Measurements from ENCODE around the gene VPS9D1. TPM values are rescaled to one million over a fixed set of nuclear protein-coding genes. Genes with fewer than 3 reads are reported as not detected.
A peak's percentile ranks its signal among the peaks of the same experiment; 100 is the strongest.

The VPS9D1 gene
- total RNA-seq, 1 donor: 5.2 TPM

DNA sequence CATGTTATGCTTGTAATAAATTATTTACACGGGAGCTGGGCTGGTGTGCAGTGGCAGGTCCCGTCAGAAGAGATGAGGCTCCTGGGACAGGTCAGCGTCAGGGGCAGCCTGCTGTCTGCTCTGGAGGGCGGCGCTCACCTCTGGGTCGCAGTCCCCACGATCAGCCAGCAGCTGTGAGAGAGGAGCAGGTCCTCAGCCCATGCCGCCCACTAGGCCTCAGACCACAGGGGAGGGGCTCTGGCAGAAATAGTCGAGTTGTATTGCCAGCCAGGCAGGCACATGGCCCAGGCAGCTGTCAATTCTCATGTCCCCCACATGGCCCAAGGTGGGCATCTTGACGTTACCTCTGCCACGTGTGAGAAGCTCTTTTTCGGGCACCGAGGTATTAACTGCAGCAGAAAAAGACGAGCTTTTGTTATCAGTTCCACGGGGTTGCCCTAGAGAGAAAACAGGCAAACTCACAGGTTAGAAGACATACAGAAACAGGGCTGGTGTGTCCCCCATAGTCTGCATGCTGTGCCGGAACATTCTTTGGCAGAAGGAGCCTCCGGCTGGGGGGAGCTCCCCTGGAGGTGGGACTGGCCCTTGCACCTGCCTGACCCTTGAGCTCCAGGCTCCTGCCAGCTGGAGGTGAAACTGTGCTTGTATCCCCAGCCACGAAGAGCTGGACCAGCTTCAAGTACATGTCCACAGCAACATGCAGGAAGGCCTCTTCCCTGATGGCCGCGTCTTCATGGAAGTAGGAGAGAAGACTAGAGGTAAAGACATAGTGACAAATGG, 18.0 kb upstream of the VPS9D1 start:
- Histone ChIP-seq H3K27me3 (ENCODE audit: insufficient read depth, low read length) (no peaks in the 10 kb centered on the region), H3K4me1 (ENCODE audit: insufficient read depth, low read length) (peaks cover 32% of the 10 kb centered on the region), H3K4me3 (ENCODE audit: low read length) (no peak overlapping the region), H3K9me3 (ENCODE audit: low read depth, low read length) (no peaks in the 10 kb centered on the region)

DNA sequence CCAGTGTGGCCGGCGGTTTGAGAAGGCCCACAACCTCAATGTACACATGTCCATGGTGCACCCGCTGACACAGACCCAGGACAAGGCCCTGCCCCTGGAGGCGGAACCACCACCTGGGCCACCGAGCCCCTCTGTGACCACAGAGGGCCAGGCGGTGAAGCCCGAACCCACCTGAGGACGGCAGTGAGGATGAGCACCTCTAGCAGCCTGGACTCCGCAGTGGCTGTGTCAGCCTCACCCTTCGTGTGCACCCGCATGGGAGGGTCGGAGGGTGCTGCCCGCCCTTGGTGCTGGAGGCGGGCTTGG, 17.3 kb upstream of the VPS9D1 start:
- Histone ChIP-seq H3K4me3 (ENCODE audit: low read length) (no peak overlapping the region), H3K4me1 (ENCODE audit: insufficient read depth, low read length) (peaks cover 32% of the 10 kb centered on the region), H3K27me3 (ENCODE audit: insufficient read depth, low read length) (no peaks in the 10 kb centered on the region), H3K9me3 (ENCODE audit: low read depth, low read length) (no peaks in the 10 kb centered on the region)

DNA sequence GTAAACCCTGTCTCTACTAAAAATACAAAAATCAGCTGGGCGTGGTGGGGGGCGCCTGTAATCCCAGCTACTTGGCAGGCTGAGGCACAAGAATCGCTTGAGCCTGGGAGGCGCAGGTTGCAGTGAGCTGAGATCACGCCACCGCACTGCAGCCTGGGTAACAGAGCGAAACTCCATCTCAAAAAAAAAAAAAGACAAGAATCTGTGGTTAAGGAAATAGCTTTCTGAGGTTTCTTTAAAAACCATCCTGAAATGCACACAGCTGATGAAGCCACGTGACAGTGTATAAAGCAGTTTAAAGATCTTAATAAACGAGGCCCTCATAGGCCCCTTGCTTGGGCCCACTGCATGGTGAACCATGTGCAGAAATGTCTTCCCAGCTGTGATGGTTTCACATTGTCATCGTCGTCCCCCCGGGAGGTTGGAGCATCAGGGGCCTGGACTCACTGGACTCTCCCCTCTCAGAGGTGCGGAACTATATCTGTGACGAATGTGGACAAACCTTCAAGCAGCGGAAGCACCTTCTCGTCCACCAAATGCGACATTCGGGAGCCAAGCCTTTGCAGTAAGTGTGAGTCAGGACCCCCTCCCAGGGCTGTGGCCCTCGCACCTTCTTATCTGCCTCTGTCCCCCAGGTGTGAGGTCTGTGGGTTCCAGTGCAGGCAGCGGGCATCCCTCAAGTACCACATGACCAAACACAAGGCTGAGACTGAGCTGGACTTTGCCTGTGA, 16.8 kb upstream of the VPS9D1 start:
- H3K4me1 ChIP-seq (ENCODE audit: insufficient read depth, low read length): peaks cover 32% of the 10 kb centered on the region
- H3K27me3 ChIP-seq (ENCODE audit: insufficient read depth, low read length): no peaks in the 10 kb centered on the region
- H3K9me3 ChIP-seq (ENCODE audit: low read depth, low read length): no peaks in the 10 kb centered on the region
- H3K4me3 ChIP-seq (ENCODE audit: low read length): no peak overlapping the region

DNA sequence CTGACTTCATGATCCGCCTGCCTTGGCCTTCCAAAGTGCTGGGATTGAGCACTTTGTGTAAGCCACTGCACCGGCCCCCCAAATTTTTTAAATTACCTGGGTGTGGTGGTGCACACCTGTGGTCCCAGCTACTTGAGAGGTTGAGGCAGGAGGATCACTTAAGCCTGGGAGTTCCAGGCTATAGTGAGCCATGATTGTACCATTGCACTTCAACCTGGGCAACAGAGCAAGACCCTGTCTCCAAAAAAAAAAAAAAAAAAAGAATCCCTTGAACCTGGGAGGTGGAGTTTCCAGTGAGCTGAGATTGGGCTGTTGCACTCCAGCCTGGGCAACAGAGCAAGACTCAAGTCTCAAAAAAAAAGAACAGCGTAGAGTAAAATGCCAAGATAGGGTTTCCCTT, 15.9 kb upstream of the VPS9D1 start:
- H3K4me3 ChIP-seq (ENCODE audit: low read length): no peak overlapping the region
- no peaks in the 10 kb centered on the region for H3K27me3 ChIP-seq (ENCODE audit: insufficient read depth, low read length)
- H3K4me1 ChIP-seq (ENCODE audit: insufficient read depth, low read length): peaks cover 32% of the 10 kb centered on the region
- no peaks in the 10 kb centered on the region for H3K9me3 ChIP-seq (ENCODE audit: low read depth, low read length)

DNA sequence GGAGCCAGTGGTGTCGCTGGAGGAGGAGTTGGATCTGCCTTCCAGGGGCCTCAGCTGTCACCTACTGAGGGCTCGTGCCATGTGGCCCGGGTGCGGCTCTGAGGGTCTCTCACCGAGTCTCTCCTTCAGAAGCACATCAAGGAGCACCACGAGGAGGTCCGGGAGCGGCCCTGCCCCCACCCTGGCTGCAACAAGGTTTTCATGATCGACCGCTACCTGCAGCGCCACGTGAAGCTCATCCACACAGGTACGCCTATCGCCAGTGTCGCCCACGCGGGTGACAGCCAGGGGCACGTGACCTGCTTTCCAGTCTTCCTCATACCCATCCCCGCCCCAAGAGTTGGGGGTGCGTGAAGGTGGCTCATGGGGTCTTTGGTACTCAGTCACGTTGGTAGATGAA, 13.1 kb upstream of the VPS9D1 start:
- H3K27me3 ChIP-seq (ENCODE audit: insufficient read depth, low read length): no peaks in the 10 kb centered on the region
- peaks cover 32% of the 10 kb centered on the region for H3K4me1 ChIP-seq (ENCODE audit: insufficient read depth, low read length)
- no peak overlapping the region for H3K4me3 ChIP-seq (ENCODE audit: low read length)
- H3K9me3 ChIP-seq (ENCODE audit: low read depth, low read length): no peaks in the 10 kb centered on the region

DNA sequence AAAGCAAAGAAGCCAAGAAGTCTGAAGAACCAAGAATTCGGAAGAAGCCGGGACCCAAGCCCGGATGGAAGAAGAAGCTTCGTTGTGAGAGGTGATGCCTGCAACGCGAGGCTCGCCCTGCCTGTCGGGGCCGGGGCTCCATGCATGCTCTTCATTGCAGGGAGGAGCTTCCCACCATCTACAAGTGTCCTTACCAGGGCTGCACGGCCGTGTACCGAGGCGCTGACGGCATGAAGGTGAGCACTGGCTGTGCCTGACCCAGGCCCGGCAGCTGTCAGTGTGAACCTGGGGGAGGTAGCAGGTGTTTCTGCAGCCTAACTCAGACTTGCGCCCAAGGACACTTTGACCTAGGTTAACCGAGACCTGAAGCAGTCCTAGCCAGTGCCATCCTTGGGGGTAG, 12.6 kb upstream of the VPS9D1 start:
- Histone ChIP-seq H3K9me3 (ENCODE audit: low read depth, low read length) (no peaks in the 10 kb centered on the region), H3K4me1 (ENCODE audit: insufficient read depth, low read length) (peaks cover 32% of the 10 kb centered on the region), H3K4me3 (ENCODE audit: low read length) (no peak overlapping the region), H3K27me3 (ENCODE audit: insufficient read depth, low read length) (no peaks in the 10 kb centered on the region)

DNA sequence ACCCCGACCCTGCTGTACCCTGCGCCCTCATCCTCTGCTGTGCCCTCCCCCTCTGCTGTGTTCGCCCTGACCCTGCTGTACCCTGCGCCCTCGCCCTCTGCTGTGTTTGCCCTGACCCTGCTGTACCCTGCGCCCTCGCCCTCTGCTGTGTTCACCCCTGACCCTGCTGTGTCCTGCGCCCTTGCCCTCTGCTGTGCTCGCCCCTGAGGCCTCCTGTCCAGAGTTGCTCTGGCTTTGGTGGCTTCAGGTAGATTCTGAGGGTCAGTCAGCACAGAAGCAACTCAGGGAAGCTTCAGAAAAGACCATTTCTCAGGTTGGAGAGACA, 12.2 kb upstream of the VPS9D1 start:
- peaks cover 32% of the 10 kb centered on the region for H3K4me1 ChIP-seq (ENCODE audit: insufficient read depth, low read length)

DNA sequence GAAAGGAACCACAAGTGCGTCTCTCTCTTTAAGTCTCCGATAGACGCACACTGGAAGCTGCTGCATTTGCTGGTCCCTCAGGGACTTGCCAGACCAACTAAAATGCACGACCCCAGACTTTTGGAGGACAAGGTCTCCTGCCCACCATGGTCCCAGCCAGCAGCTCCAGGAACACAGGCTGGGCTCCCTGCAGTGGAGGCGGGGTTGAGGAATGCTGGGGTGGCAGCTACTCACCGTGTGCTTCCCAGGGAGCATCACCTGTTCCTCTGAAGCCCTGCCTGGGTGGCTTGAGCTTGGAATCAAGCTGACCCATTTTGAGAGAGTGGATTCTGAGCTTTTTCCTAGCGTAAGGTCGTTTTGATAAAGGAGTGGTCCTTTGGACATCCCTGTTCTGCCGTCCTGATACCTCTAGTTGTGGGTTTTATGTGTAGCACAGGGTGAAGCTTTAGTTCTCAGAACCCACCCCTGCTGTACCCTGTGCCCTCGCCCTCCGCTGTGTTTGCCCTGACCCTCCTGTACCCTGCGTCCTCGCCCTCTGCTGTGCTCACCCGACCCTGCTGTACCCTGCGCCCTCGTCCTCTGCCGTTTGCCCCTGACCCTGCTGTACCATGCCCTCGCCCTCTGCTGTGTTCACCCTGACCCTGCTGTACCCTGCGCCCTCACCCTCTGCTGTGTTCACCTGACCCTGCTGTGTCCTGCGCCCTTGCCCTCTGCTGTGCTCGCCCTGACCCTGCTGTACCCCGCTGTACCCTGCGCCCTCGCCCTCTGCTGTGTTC, 11.6 kb upstream of the VPS9D1 start:
- H3K9me3 ChIP-seq (ENCODE audit: low read depth, low read length): no peaks in the 10 kb centered on the region
- H3K27me3 ChIP-seq (ENCODE audit: insufficient read depth, low read length): no peaks in the 10 kb centered on the region
- no peak overlapping the region for H3K4me3 ChIP-seq (ENCODE audit: low read length)
- peaks cover 32% of the 10 kb centered on the region for H3K4me1 ChIP-seq (ENCODE audit: insufficient read depth, low read length)

More for the DNA sequence above, 12.2 kb upstream of the VPS9D1 start:
- Histone ChIP-seq H3K9me3 (ENCODE audit: low read depth, low read length) (no peaks in the 10 kb centered on the region), H3K4me3 (ENCODE audit: low read length) (no peak overlapping the region), H3K27me3 (ENCODE audit: insufficient read depth, low read length) (no peaks in the 10 kb centered on the region)

DNA sequence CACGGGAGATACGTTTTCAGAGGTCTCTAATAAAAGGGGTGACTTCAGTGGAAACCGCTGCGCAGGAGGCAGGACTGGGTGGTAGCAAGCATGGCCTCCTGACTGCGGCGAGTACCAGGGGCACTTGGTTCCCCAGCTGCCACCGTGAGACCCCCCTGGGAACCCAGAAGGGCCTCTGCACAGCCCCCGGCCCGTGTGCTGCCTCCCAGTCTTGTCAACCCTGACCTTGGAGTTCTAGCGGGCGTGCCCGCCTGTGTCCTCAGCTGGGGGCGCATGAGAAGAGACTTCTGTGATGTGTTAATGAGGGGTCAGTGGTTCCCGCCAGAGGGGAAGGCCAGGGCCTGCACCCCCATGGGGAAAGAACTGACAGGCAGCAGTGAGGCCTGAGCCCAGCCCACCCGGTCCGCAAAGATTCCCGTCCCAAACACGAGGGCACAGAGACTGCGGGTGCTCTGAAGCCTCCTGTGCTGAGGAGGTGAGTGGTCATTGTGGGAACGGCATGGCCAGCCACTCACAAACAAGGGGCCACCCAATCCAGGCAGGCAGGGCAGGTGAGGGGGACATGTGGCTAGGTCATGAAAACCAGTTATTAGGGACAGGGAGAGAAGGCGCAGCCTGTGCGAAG, 10.0 kb upstream of the VPS9D1 start:
- Histone ChIP-seq H3K9me3 (ENCODE audit: low read depth, low read length) (no peaks in the 10 kb centered on the region), H3K4me1 (ENCODE audit: insufficient read depth, low read length) (peaks cover 32% of the 10 kb centered on the region), H3K27me3 (ENCODE audit: insufficient read depth, low read length) (no peaks in the 10 kb centered on the region), H3K4me3 (ENCODE audit: low read length) (no peak overlapping the region)

DNA sequence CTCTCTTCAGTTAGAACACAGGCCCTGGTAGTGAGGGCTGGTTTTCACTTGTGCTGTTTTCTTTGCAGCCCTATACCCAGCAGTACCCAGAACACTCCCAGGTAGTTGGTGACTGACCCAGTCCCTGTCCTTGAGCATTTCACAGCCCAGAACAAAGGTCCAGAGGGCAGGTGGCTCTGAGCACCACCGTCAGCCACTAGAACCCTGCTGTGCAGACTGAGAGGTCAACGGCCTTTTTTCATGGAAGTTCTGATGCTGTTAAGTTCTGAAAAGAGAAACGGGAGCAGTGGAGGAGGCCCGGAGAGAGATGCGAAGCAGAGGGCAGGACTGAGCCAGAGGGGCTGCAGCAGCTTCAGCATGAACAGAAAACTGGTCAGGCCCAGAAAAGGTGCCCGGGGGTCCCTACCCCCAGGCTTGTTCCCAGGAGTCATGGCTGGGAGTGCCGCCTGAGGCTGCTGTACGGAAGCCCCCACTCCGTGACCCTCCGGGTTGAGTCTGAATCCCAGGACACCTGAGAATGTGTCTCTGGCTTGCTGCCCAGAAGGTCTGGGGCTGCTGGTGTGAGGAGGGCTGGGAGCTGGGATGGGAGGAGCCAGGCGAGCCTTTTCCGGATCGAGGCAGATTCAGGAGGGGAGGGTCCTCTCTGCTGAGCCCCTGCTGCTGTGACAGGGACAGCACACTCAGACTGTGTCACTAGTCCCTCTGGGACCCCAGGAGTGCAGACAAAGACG, 9.3 kb upstream of the VPS9D1 start:
- no peaks in the 10 kb centered on the region for H3K27me3 ChIP-seq (ENCODE audit: insufficient read depth, low read length)
- H3K4me3 ChIP-seq (ENCODE audit: low read length): no peak overlapping the region
- peaks cover 35% of the 10 kb centered on the region for H3K4me1 ChIP-seq (ENCODE audit: insufficient read depth, low read length)
- no peaks in the 10 kb centered on the region for H3K9me3 ChIP-seq (ENCODE audit: low read depth, low read length)

DNA sequence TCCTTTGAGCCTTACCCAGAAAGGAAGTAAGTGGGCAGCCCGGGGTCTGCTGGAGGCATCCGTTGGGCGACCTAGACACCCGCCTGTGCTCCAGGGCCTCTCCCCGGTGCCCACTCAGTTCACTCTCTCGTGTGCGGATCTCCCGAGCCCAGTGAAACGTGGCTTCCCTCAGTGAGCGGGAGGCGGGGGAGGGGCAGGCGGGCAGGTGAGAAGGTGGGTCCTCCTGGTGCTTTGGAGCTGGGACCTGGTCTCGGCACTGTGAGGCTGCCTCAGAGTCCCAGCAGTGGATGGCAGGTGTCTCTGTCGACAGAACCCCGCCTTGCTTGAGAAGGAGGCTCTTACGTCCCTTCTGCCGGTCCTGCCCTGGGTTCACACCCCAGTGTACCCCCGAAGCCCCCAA, 8.6 kb upstream of the VPS9D1 start:
- Histone ChIP-seq H3K27me3 (ENCODE audit: insufficient read depth, low read length) (no peaks in the 10 kb centered on the region), H3K4me3 (ENCODE audit: low read length) (no peak overlapping the region), H3K9me3 (ENCODE audit: low read depth, low read length) (no peaks in the 10 kb centered on the region), H3K4me1 (ENCODE audit: insufficient read depth, low read length) (peaks cover 42% of the 10 kb centered on the region)

DNA sequence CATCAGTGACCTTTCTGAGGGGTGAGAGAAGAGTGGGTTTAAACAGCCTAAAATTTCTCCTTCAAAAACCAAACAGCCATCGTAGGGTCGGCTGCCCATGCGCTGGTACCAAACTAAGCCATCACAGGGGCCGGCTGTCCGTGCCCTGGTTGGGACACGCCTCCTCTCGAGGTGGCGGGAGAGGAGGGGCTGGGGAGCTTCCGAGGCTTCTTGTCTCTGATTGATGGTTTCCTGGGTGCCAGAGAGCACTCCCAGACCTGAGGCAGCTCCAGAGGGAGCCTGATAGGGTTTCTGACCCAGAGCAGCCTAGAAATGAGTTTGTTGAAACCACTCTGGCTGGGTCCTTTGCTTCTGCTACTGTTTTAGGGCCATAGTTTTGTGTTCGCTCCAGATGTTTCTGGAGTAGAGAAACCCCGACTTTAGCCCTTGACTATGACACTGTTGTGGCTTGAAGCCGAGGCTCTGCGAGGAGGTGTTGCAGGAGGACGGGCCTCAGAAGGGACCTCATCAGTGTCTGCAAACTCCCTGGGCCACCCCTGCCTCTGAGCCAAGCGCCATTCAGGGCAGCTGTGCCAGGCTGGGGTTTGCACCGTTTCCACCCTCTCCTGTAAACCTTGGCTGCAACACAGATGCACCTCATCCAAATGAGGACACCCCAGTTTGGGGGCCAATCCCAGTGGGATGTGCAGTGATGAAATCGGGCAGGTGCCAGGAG, 6.9 kb upstream of the VPS9D1 start:
- H3K4me3 ChIP-seq (ENCODE audit: low read length): no peak overlapping the region
- H3K27me3 ChIP-seq (ENCODE audit: insufficient read depth, low read length): no peaks in the 10 kb centered on the region
- H3K9me3 ChIP-seq (ENCODE audit: low read depth, low read length): no peaks in the 10 kb centered on the region
- peaks cover 56% of the 10 kb centered on the region for H3K4me1 ChIP-seq (ENCODE audit: insufficient read depth, low read length)

DNA sequence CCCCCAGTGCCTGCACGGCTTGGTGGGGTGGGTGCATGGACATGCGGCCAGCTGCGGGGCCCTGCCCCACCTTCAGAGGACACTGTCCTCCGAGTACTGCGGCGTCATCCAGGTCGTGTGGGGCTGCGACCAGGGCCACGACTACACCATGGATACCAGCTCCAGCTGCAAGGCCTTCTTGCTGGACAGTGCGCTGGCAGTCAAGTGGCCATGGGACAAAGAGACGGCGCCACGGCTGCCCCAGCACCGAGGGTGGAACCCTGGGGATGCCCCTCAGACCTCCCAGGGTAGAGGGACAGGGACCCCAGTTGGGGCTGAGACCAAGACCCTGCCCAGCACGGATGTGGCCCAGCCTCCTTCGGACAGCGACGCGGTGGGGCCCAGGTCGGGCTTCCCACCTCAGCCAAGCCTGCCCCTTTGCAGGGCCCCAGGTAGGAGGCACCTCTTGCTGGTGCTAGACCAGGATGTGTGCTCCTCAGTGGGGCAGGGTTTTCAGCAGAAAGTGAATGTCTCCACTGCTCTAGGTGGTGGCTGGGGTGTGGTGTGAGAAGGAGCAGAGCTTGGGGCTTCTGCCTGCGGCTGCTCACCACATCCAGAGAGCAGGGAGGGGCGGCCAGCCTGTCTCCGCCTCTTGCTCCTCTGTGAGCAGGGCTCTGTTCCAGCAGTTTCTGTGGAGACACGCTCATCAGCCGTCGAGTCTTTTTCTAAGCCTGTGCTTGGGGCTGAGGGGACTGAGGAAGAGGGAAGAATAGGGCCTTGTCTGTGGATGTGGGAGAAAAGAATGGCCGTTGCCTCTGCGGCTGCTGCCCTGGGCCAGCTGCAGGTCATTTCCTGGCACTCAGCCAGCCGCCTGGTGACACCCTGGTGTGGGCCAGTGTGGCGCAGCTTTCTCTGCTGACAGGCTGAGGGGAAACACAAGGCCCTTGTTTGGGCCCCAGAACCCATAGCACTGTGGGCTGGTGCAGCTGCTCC, 2.9 kb upstream of the VPS9D1 start:
- Histone ChIP-seq H3K4me1 (ENCODE audit: insufficient read depth, low read length) (peaks cover 78% of the 10 kb centered on the region), H3K9me3 (ENCODE audit: low read depth, low read length) (no peaks in the 10 kb centered on the region), H3K27me3 (ENCODE audit: insufficient read depth, low read length) (no peaks in the 10 kb centered on the region), H3K4me3 (ENCODE audit: low read length) (peak overlapping the region; percentile 73)
